Hematopoietic multipotent progenitor cell treated with erythropoietin and hydrocortisone succinate and interleukin-3 and kit ligand, for 17 days (in vitro differentiated cells): ENCODE measurements around the gene ARFGEF3.

Experiments used
- DNase-seq: peaks from one replicate; pipeline ENCODE4 v3.0.0-alpha.2; 2015; ENCODE audit warnings: low spot score

ARFGEF3 gene

DNA sequence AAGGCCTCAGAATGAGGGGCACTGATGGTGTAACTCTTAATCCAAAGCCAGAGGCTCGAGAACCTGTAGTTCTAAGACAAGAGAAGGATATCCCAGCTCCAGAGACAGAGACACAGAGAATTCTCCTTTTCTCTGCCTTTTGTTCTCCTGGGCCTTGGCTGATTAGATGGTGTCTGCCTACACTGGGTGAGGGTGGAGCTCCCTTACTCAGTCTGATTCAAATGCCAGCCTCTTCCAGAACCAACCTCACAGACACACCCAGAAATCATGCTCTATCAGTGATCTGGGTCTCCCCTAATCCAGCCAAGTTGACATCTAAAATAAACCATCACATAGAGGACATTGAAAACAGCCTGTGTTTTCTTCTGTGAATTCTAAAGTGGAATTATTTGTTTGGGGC lies 148.0 kb downstream of the ARFGEF3 start:
- no peak for DNase-seq

DNA sequence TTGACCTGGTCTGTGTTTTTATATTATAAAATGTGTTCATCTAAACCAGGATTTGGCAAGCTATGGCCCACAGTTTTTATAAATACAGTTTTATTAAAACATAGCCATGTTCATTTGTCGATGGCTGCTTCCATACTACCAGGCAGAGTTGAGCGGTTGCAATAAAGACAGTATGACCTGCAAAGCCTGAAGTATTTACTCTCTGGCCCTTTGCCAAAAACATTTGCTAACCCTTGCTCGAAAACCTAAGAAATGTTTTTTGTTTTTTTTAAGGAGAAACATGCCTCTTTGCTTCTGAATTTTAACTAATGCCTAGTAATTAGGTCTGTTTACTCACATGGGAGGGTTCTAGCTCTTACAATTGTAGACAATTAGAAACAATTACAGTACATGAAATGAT lies 148.6 kb downstream of the ARFGEF3 start:
- no peak for DNase-seq

DNA sequence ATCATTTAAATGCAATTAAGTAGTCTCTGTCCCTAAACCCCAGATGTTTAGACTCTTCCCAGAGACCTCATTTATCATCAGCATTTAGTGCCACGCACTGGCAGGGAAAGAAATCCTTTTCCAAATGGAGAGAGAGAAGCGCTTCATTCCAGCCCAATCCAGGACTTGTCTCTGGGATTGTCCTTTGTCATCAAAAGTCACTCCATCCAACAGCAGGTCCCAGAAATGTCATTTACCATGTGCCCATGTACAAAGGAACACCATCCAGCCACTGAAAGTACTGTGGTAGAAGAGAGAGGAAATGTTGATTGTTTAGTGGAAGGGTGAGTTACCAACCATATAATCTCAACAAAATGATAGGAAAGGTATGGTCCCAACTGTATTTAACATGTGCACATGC lies 149.1 kb downstream of the ARFGEF3 start:
- DNase-seq = no peak

DNA sequence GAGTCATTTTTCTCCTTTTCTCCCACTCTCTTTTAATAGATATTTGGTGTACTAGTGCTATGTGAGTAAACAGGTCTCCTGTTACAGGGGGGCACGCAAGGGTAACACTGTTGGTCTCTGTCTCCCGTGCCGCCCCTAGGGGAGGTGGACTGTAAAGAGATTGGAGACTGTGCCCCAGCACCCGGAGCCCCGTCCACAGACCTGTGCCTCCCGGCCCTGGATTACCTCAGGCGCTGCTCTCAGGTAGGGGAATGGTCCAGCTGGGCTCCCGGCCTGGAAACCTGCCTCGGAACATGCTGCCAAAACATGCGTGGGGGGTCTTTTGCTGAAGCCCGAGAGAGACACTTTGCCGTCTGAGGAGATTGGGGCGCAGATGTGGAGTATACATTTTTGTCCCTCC lies 149.5 kb downstream of the ARFGEF3 start:
- no peak for DNase-seq

DNA sequence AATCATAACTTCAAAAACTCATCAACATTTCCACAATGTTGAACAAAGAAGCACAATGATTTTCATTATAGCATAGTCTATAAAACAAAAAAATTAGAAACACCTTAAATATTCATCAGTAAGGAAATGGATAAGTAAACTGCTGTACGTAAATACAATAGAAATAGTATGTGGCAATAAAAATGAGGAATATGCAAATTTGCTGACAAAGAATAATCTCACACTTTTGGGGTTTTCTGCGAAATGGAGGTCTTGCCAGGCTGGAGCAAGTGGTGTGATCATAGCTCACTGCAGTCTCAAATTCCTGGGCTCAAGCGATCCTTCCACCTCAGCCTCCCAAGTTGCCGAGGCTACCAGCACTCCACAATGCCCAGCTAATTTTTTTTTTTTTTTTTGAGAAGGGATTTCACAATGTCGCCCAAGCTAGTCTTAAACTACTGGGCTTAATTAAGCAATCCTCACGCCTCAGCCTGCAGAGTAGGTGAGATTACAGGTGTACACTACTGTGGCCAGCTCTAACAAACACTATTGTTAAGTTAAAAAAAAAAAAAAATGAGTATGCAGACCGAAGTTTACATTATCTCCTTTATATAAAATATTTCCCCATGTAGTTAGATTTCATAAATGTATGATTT lies 157.1 kb downstream of the ARFGEF3 start:
- no peak for DNase-seq

DNA sequence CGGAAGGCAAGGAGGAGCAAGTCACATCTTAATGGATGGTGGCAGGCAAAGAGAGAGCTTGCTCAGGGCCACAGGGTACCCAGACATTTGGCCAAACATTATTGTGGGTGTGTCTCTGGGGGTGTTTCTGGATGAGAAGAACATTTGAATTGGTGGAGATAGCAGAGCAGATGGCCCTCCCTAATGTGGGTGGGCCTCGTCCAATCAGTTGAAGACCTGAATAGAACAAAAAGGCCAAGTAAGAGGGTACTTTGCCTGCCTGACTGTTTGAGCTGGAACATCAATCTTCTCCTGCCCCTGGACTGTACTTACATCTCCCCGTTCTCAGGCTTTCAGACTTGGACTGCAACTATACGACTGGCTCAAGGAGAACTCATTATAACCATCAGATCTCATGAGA lies 160.2 kb downstream of the ARFGEF3 start:
- no peak for DNase-seq

DNA sequence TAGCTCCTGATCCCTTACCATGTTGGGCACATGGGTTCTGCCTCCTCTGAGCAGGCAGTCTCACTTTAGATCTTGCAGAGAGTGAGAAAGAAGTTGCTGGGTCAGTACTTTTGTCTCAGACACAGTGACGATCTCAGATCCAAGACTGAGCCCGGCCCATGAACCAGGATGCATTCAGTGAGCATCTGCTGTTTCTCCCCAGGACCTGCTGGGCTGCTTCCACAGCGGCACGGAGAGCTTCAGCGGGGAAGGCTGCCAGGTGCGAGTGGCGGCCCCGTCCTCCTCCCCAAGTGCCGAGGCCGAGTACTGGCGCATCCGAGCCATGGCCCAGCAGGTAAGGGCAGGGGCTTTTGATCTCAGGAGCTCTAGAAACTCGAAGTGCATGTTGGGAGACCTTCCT lies 162.1 kb downstream of the ARFGEF3 start:
- DNase-seq = no peak

DNA sequence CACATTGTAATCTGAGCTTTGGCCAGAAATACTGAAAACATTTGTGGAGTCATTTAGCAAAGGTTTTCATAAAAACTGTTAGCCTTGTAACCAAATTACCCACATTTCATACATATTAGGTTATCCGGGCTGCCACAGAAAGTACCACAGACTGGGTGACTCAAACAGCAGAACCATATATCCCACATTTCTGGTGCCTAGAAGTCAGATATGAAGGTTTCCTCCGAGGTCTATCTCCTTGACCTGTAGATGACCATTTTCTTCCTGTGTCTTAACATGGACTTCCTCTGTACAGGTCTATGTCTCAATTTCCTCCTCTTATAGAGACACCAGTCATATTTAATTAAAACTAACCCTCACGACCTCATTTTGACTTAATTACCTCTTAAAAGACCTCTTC lies 166.5 kb downstream of the ARFGEF3 start:
- no peak for DNase-seq

DNA sequence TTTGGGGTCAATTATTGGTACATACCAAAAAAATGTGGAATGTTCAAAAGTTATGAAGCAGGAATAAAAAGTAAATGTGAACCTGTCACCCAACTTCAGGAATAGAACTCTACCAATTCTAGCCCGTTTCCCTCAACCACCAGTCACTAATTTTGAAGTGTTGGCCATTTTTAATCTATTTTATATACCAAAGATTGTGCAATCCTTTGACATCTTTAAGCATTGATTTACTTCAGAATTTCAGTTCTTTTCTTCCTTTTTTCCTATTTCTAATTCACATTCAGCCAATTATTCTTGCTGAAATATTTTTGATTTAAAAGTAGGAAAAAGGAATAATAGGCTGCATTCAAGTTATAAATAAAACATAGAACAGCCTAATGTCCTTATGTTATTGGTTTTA lies 169.0 kb downstream of the ARFGEF3 start:
- DNase-seq = no peak

DNA sequence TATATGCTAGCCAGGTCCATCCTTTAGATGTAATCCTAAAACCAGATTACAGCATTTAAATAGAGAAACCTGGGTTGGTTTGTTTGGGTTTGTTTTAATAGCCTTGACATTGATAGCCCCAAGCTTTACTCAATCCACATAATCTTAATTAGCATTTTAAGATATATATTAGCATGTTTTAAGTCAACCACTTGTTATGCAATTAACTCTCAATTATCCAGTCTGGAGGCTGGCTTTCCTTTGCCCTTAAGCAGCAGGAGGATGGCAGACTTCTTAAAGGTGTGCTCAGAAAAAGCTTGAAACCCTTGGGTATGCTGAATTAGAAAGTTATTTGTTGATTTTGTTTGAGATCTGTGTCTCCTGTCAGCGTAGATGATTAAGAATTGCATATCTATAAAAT lies 169.7 kb downstream of the ARFGEF3 start:
- DNase-seq = no peak

DNA sequence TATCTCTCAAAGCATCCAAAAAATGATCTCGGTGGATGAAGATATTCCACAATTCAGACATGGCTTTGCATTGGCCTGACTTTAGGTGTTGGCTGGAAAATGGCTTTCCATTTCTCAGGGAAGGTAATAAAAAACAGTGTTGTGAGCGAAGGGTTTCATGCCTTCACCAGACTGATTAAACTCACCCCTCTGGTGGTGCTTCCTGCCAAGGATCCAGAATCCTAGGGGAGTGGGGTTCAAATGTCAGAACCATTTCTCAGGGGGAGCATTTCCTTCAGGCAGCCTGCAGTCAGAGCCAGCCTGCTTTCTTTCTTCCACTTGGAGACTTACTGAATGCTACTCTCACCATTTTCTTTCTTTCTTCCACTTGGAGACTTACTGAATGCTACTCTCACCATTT lies 170.2 kb downstream of the ARFGEF3 start:
- no peak for DNase-seq

DNA sequence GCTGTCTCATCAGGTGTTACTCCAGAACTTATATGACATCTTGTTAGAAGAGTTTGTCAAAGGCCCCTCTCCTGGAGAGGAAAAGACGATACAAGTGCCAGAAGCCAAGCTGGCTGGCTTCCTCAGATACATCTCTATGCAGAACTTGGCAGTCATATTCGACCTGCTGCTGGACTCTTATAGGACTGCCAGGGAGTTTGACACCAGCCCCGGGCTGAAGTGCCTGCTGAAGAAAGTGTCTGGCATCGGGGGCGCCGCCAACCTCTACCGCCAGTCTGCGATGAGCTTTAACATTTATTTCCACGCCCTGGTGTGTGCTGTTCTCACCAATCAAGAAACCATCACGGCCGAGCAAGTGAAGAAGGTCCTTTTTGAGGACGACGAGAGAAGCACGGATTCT lies 172.3 kb downstream of the ARFGEF3 start:
- no peak for DNase-seq

DNA sequence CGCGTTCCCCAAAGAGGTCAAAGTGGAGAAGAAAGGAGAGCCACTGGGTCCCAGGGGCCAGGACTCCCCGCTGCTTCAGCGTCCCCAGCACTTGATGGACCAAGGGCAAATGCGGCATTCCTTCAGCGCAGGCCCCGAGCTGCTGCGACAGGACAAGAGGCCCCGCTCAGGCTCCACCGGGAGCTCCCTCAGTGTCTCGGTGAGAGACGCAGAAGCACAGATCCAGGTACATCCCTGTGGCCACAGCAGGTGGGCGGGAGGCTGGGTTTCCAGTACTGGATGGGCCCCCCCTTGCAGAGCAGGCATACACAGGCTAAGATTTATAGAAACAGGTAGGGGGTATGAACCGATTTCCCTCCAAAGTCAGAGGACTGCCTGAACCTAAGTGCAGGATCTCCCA lies 173.2 kb downstream of the ARFGEF3 start:
- no peak for DNase-seq

DNA sequence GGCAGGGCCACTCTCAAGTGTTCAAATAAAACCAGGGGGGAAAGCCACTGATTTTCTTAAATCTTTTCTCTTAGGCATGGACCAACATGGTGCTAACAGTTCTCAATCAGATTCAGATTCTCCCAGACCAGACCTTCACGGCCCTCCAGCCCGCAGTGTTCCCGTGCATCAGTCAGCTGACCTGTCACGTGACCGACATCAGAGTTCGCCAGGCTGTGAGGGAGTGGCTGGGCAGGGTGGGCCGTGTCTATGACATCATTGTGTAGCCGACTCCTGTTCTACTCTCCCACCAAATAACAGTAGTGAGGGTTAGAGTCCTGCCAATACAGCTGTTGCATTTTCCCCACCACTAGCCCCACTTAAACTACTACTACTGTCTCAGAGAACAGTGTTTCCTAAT lies 174.5 kb downstream of the ARFGEF3 start:
- DNase-seq = no peak

DNA sequence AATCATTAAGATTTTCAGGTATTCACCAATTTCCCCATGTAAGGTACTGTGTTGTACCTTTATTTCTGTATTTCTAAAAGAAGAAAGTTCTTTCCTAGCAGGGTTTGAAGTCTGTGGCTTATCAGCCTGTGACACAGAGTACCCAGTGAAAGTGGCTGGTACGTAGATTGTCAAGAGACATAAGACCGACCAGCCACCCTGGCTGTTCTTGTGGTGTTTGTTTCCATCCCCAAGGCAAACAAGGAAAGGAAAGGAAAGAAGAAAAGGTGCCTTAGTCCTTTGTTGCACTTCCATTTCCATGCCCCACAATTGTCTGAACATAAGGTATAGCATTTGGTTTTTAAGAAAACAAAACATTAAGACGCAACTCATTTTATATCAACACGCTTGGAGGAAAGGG lies 175.3 kb downstream of the ARFGEF3 start:
- DNase-seq = no peak

DNA sequence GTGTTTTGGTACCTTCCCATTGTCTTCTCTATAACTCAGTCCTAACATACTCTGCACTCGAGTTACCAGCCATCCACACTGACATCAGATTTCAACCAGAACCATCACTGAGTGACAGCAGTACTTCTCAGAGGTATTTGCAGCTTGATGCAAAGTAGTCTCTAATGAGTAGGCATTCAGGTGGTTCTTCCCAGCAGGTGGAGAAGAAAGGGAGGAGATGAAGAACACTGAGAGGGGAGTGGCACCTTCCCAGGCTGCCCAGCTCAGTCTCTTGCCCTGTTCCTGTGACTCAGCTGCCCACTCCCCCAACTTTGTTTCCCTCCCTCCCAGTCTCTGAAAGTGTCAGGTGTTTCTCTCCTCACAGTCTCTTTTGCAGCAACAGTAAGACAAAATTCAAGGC lies 177.3 kb downstream of the ARFGEF3 start:
- DNase-seq = no peak

DNA sequence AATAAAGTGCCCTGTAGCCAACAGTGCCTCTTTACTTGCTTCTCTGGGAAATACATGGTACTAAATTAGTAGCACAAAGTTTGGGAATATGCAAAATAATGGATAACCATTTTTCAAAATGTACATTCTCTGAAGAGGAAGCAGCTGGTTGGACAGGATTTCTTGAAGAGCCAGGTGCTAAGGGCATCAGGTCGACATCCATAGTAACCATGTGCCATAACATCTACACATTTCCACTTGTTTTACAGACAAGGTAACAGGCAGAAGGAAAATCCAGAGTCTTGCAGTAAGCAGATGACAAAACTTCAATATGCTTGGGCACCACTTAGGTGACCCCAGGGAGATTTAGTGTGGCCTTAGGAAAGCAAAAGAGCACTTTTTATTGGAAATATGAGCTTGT lies 179.4 kb downstream of the ARFGEF3 start:
- no peak for DNase-seq

DNA sequence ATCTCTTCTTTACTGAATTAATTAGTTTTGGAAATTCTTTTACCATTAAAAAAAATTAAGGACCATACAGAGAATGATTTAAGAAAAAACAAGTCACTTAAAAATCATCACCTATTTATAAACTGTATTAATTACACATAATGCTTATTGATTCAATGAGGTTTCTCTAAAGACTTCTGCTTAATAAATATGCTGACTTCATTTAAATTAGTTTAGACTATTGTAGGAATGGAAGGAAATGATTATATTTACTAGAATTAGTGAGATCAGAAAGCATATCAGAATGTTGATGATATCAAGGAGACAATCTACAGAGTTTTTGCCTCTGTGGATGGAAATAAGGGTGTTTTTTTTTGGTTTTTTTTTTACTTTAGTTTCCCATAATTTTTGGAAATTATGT lies 181.4 kb downstream of the ARFGEF3 start:
- no peak for DNase-seq

DNA sequence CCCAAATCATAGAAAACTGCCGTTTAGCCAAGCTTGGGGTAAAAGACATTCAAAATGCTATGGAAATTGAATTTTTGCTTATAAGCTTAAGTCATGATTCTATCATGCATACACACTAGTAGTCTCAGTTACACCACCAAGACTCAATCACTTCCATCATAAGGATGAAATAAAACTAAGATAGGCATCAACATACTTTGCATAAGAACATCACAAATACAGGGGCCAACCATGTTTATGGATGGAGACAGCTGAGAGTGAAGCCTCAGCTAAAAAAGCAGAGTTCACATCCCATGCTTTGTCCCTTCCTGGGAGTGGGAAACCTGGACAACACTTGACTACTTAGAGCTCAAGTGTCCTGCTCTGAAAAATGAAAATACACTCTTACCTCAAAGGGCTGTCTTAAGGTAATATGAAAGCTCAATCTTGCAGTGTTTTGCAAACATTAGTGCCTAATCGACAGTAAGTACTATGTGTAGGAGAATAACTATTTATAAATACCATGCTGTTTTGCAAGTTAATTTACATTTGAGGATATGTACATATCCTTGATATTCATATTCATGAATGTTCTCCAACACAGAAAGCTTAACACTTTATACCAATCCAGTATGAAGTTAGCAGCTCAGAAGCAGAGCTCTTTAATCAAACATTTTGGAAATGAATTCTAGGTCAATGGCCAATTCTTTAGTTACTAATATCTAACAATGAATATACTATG lies 184.0 kb downstream of the ARFGEF3 start:
- no peak for DNase-seq

DNA sequence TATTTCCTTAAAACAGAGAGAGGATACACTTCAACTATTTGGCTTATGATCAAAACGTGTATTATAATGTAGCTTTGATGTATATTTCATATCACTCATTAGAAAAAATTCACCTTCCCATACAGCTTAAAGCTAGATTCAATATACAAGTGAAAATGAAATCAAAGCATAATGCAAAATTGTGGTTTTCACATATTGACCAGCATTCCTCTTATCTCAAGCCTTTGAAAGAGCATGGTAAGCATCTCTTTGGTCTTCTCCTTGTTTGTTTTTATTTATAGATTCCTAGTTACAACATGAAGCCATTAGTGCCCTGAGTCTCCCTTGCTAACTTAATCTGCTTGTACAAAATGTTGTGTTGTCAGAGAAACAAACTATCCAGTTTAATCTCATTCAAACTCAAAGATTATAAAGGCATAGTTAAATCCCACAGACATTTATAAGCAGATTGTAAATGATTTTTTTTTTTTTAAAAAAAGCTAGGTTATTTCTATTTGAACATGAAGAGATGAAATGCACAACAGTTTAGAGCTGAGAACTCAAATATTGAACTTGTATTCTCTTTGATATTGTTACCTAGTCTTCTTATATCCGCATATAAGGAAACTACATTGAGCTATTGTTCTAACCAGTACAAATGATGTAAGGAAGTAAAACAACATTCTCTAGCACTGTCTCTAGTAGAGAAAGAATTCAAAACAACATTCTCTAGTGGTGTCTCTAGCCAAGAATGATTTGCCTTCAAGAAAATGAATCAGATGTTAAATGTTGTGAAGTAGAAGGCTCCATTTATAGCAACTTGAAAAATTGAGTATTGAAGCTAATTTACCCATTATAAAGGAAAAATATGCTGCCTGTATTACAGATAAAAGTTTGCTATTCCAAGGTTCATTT lies 184.8 kb downstream of the ARFGEF3 start:
- no peak for DNase-seq

DNA sequence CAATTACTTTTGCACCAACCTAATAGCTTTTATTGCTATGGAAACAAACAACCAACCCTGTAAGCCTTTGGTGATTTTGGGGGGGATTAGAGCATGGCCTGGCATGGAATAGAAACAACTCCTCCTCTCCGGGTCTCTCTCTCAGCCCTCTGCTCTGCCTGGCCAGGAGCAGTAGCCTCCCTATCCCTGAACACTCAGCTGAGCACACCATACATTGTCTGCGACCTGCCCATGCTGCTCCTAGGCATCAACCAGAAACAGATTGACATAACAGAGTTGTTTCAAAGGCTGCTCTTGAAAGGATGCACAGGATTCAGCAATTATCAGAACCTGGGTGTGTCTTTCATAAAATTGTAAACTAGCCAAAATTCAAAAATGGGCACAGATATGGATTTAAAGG lies 186.1 kb downstream of the ARFGEF3 start:
- DNase-seq = no peak

DNA sequence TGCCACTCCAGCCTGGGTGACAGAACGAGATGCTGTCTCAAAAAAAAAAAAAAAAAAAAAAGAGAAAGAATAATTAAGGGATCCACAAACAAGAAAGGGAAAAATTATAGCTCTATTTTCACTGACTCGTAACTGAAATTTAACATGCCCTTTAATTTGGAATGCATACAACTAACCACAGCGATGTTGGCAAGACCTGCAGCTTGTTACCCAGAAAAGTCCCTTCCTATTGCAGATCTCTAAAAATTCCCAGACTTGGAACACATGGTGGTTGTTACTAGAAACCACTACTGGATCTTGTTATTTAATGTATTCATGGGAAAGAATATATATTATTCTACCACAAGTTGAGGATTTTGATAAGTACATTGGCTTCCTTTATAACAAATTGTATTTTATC lies 188.2 kb downstream of the ARFGEF3 start:
- DNase-seq = no peak

DNA sequence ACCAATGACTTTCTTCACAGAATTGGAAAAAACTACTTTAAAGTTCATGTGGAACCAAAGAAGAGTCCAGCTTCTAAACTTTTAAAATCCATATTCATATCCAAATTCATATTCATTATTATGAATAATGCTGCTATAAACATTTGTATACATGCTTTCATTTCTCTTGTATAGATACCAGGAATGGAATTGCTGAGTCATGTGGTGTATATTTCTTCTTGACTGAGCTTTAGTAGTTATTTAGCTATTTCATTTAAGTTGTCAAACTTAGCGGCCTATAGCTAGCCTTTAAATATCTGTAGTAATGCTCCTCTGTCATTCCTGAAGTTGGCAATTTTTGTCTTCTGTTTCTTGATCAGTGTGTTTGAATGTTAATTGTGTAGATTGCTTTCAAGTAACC lies 196.2 kb downstream of the ARFGEF3 start:
- no peak for DNase-seq
